Mucosa of gallbladder (tissue), 1 donor: ENCODE results near the gene EML6. TPM values are rescaled to one million over a fixed set of nuclear protein-coding genes. Genes with fewer than 3 reads are reported as not detected.

Source experiments
- DNase-seq: peaks from one replicate; pipeline ENCODE4 v3.0.0-alpha.2; 2020; ENCODE audit warnings: low spot score
- total RNA-seq: library from RNA; stranded (reverse); gene quantifications from one replicate; pipeline ENCODE4 v1.2.1, GENCODE V29; 2021
- donor health status: DM: no; HTN: no; CAD: no.

The EML6 gene
- total RNA-seq, 1 donor from 2014 or later: 2.1 TPM

- no peak for DNase-seq
Observed at GRCh38 chr2:54908591-54908990, 185.1 kb downstream of the EML6 start.

DNA sequence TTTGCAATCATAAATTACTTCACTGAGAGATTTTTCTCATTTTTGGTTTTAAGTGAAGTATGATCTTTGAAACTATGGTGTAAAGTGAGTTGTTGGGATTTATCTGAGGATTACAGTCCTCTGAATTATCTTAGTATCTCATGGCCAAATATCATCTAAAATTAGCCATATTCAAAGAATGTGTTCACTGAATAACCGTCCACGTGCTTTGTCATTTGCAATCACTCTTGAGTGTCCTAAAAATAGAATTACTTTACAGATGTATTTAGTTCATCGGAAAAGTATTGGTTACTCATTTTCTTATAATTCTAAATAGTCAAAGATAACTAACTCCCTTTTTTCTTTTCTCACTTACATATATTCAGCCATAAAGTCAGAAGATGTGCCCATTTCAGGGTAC, 185.5 kb downstream of the EML6 start:
- no peak for DNase-seq

GRCh38 chr2:54912305-54912704, 188.8 kb downstream of the EML6 start:
- DNase-seq: no peak

DNA sequence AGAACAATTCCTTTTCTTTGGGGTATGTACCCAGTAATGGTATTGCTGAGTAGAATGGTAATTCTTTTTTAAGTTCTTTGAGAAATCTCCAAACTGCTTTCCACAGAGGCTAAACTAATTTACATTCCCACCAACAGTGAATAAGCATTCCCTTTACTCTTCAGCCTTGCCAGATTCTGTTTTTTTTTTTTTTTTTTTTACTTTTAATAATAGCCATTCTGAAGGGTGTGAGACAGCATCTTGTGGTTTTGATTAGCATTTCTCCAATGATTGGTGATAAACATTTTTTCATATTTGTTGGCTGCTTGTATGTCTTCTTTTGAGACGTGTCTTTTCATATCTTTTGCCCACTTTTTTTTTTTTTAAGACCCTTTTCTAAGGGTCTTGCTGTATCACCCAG, 189.4 kb downstream of the EML6 start:
- DNase-seq: no peak

GRCh38 chr2:54914637-54915036, 191.2 kb downstream of the EML6 start:
- no peak for DNase-seq

GRCh38 chr2:54915101-54915500, 191.6 kb downstream of the EML6 start:
- DNase-seq: no peak

DNA sequence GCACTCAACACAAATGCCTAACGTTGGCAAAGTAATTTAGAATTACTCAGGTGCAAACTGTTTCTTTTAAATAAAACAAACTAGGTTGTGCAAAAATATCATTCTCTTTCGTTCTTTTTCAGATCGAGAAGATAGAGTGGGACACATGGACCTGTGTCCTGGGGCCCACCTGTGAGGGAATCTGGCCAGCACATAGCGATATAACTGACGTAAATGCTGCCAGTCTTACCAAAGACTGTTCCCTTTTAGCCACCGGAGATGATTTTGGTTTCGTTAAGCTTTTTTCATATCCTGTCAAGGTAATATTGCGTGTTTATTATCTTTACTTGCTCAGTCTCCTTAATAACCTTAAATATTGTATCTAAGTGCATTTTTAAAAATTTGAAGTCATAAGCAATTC, 193.2 kb downstream of the EML6 start:
- no peak for DNase-seq

DNA sequence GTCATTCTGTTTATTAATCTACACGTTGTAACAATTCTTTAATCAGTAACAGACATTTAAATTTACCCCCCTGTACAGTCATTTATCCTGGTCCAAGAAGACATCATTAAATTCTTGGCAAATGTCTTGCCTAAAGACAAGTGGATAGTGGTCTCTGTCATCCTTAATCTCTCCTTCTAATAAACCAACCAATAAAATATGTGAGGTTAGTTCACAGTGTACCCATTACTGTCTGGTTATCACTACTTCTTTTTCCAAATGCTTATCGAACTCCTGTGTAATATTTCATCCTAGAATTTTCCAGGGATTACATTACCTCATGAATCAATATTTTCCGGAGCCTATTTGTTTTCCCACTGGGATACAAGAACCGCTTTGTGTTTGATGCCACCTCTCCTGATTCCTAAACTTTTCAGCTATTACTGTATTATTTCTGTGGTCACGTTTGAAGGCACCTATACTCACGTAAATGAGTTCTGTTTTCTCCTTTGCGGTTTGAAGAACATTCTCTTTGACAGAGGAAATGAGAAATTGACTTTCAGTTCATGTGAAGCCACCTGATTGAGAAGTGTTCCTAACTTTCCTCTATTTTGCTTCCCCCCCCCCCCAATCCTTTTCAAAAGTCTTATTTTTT, 195.3 kb downstream of the EML6 start:
- DNase-seq: no peak

DNA sequence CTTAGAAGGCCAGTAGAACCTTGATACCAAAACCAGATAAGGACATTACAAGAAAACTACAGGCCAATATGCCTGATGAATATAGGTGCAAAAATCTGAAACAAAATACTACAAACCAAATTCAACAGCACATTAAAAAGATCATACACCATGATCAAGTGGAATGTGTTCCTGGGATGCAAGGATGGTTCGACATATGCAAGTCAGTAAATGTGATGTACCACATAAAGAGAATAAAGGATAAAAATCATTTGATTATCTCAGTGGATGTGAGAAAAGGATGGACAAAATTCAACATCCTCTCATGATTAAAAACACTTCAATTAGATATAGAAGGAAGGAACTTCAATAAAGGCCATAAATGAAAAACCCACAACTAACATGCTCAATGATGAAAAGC, 197.2 kb downstream of the EML6 start:
- DNase-seq: no peak

- no peak for DNase-seq
Observed at GRCh38 chr2:54924121-54924520, 200.7 kb downstream of the EML6 start.

GRCh38 chr2:54925022-54925421, 201.6 kb downstream of the EML6 start:
- no peak for DNase-seq

- no peak for DNase-seq
Observed at GRCh38 chr2:54927085-54927750, 203.8 kb downstream of the EML6 start.

GRCh38 chr2:54927751-54928615, 204.5 kb downstream of the EML6 start:
- no peak for DNase-seq

DNA sequence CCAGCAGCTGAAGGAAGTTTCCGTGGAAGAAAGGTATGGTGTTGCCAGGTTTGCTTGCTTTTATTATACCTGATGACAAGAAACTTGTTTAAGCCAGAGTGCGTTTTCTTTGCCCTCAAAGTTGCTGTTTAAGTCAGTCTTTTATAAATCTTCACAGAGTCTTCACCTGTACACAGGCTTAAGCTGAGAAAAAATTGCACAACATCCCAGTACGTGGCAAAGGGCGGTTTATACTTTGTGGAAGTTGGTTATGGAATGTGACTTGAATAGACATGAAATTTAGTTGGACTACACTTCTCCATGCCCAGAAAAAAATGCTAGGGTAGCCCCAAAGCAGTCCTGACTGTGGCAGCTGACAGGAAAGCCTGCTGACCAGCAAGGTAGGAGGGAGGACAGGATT, 205.3 kb downstream of the EML6 start:
- DNase-seq: no peak

DNA sequence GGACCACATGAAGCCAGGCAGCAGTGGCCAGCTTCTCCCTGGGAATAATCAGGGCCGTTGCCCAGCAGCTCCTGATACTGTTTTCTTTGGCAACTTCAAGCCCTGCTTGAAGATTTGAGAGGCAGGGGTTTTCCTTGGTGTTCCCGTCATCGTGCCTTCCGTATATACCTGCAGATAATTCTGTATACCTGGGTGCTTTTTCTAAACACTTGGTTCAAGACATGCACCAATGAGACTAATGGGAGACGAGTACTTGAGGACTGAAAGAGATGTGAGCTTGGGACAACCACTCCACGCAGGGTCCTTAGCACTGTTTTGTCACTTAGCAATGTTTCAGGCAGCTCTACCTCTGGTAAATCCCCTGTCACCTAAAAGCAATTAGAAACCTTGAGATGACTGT, 208.0 kb downstream of the EML6 start:
- DNase-seq: no peak

- no peak for DNase-seq
Observed at GRCh38 chr2:54935389-54935788, 211.9 kb downstream of the EML6 start.

DNA sequence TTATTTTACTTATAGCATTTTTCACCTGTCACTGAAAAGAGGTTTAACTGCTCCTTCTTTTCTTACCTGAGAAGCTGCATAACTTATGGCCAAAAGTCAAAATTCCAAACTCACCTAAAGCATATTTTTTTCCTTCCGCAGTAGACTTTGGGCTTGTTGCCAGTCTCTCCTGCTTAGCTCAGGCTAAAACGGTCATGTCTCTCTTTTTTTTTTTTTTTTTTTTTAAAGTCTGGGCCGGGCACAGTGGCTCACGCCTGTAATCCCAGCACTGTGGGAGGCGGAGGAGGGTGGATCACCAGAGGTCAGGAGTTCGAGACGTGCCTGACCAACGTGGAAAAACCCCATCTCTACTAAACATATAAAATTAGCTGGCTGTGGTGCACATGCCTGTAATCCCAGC, 213.3 kb downstream of the EML6 start:
- DNase-seq: no peak

- DNase-seq: no peak
Observed at GRCh38 chr2:54939446-54940118, 216.1 kb downstream of the EML6 start.

- DNase-seq: no peak
Observed at GRCh38 chr2:54940723-54941122, 217.3 kb downstream of the EML6 start.

GRCh38 chr2:54941248-54941984, 218.0 kb downstream of the EML6 start:
- no peak for DNase-seq

DNA sequence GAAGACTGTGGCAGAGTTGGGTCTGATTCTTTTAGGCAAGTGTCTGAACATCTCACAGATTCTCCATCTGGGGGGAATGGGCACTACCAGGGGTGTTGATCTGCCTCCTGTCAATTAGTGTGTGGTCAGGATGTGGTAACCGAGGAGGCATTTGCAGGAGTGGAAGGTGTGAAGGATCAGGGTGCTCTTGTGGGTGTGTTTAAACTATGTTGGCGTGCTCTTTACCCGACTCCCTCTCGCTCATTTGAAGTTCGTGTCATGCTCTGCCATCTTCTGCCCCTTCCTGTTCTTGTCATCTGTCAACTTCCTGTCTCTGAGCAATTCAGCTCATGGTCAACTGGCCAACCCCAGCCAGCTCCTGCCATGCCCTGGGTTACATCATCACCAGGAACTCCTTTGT, 218.9 kb downstream of the EML6 start:
- no peak for DNase-seq
